WTC11 (cell line): ENCODE measurements around the gene LHPP. TPM values are rescaled to one million over a fixed set of nuclear protein-coding genes. Genes with fewer than 3 reads are reported as not detected.

ENCODE experiments used
- ATAC-seq: fragments of 200-7000 bp; cut with Tn5 transposase; 2 replicates; pipeline ENCODE4 v1.10.0; 2021; ENCODE audit warnings: mild to moderate bottlenecking, moderate library complexity
- CTCF ChIA-PET: fragments of 300-600 bp; sonication (Branson Sonifier 250); formaldehyde crosslinking; loops from one replicate; lab custom pipeline; 2021; ENCODE audit warnings: antibody characterized with exemption; lab: Charles Lee
- POLR2A ChIA-PET: fragments of 350-600 bp; sonication (Branson Sonifier 250); formaldehyde crosslinking; loops from one replicate; lab custom pipeline; 2021; ENCODE audit warnings: antibody characterized with exemption; lab: Charles Lee
- DNase-seq: peaks from one replicate; pipeline ENCODE4 v3.0.0; 2021; ENCODE audit warnings: low spot score
- H3K27ac Mint-ChIP-seq: 2 replicates; pipeline ENCODE4 v1.8.0; 2021; ENCODE audit warnings: mixed read lengths
- H3K27me3 Mint-ChIP-seq: 2 replicates; pipeline ENCODE4 v1.8.0; 2021; ENCODE audit warnings: low read depth, mild to moderate bottlenecking, moderate library complexity, mixed read lengths
- H3K36me3 Mint-ChIP-seq: 2 replicates; pipeline ENCODE4 v1.8.0; 2021; ENCODE audit warnings: mixed read lengths
- H3K4me1 Mint-ChIP-seq: 2 replicates; pipeline ENCODE4 v1.8.0; 2022; ENCODE audit warnings: mixed read lengths
- H3K4me3 Mint-ChIP-seq: 2 replicates; pipeline ENCODE4 v1.8.0; 2021; ENCODE audit warnings: mild to moderate bottlenecking, moderate library complexity, mixed read lengths
- H3K9me3 Mint-ChIP-seq: 2 replicates; pipeline ENCODE4 v1.8.0; 2021; ENCODE audit warnings: mixed read lengths
- AR ChIP-seq: fragments of 250-450 bp; sonication (Bioruptor Pico); IDR thresholded peaks from 2 replicates; pipeline ENCODE4 v1.9.0; 2021; ENCODE audit warnings: mild to moderate bottlenecking
- ATF1 ChIP-seq: sonication (generic); formaldehyde crosslinking; IDR thresholded peaks from 2 replicates; pipeline ENCODE4 v1.8.1; 2023; ENCODE audit warnings: mild to moderate bottlenecking, moderate library complexity, missing genetic modification reagents
- ATF2 ChIP-seq: sonication (generic); formaldehyde crosslinking; IDR thresholded peaks from 2 replicates; pipeline ENCODE4 v1.8.1; 2022; ENCODE audit warnings: low read depth, missing genetic modification reagents, borderline replicate concordance
- CBFB ChIP-seq: sonication (generic); formaldehyde crosslinking; IDR thresholded peaks from 2 replicates; pipeline ENCODE4 v1.8.1; 2022; ENCODE audit warnings: mild to moderate bottlenecking, low read depth, missing genetic modification reagents
- E2F4 ChIP-seq: sonication (generic); formaldehyde crosslinking; IDR thresholded peaks from 2 replicates; pipeline ENCODE4 v1.8.1; 2022; ENCODE audit warnings: low read depth, mild to moderate bottlenecking, moderate library complexity, missing genetic modification reagents, borderline replicate concordance
- E2F5 ChIP-seq: sonication (generic); formaldehyde crosslinking; IDR thresholded peaks from 2 replicates; pipeline ENCODE4 v1.8.1; 2022; ENCODE audit warnings: mild to moderate bottlenecking, moderate library complexity, missing genetic modification reagents
- EMX1 ChIP-seq: fragments of 250-450 bp; sonication (Bioruptor Pico); IDR thresholded peaks from 2 replicates; pipeline ENCODE4 v1.8.0; 2021; ENCODE audit warnings: mild to moderate bottlenecking
- ERG ChIP-seq: fragments of 250-450 bp; sonication (Bioruptor Pico); IDR thresholded peaks from 2 replicates; pipeline ENCODE4 v1.8.0; 2021; ENCODE audit warnings: mild to moderate bottlenecking
- ETV6 ChIP-seq: sonication (generic); formaldehyde crosslinking; IDR thresholded peaks from 2 replicates; pipeline ENCODE4 v1.8.1; 2022; ENCODE audit warnings: mild to moderate bottlenecking, missing genetic modification reagents
- FOXP1 ChIP-seq: sonication (generic); formaldehyde crosslinking; IDR thresholded peaks from 2 replicates; pipeline ENCODE4 v1.8.0; 2022; ENCODE audit warnings: missing genetic modification reagents, mild to moderate bottlenecking, moderate library complexity, borderline replicate concordance
- GTF2I ChIP-seq: fragments of 250-450 bp; sonication (Bioruptor Pico); conservative IDR thresholded peaks from 2 replicates; pipeline ENCODE4 v1.4.0; 2021; ENCODE audit warnings: mild to moderate bottlenecking
- MLX ChIP-seq: sonication (generic); formaldehyde crosslinking; IDR thresholded peaks from 2 replicates; pipeline ENCODE4 v1.8.1; 2023; ENCODE audit warnings: mild to moderate bottlenecking, missing genetic modification reagents, moderate library complexity
- NFATC4 ChIP-seq: fragments of 250-450 bp; sonication (Bioruptor Pico); IDR thresholded peaks from 2 replicates; pipeline ENCODE4 v1.9.0; 2021; ENCODE audit warnings: mild to moderate bottlenecking
- NFE2L1 ChIP-seq: sonication (generic); formaldehyde crosslinking; IDR thresholded peaks from 2 replicates; pipeline ENCODE4 v1.8.1; 2023; ENCODE audit warnings: missing genetic modification reagents
- NFYB ChIP-seq: sonication (generic); formaldehyde crosslinking; conservative IDR thresholded peaks from 2 replicates; pipeline ENCODE4 v1.8.0; 2022; ENCODE audit warnings: low read depth, missing genetic modification reagents
- PRRX2 ChIP-seq: fragments of 250-450 bp; sonication (Bioruptor Pico); IDR thresholded peaks from 2 replicates; pipeline ENCODE4 v1.8.0; 2021; ENCODE audit warnings: mild to moderate bottlenecking
- SMAD3 ChIP-seq: sonication (generic); formaldehyde crosslinking; IDR thresholded peaks from 2 replicates; pipeline ENCODE4 v1.8.0; 2022; ENCODE audit warnings: missing genetic modification reagents, mild to moderate bottlenecking, borderline replicate concordance
- ZBTB43 ChIP-seq: sonication (generic); formaldehyde crosslinking; IDR thresholded peaks from 2 replicates; pipeline ENCODE4 v1.8.1; 2023; ENCODE audit warnings: mild to moderate bottlenecking, missing genetic modification reagents
- ZNF219 ChIP-seq: sonication (generic); formaldehyde crosslinking; IDR thresholded peaks from 2 replicates; pipeline ENCODE4 v1.8.0; 2023; ENCODE audit warnings: missing genetic modification reagents, mild to moderate bottlenecking, borderline replicate concordance
- ZNF396 ChIP-seq: fragments of 250-450 bp; sonication (Bioruptor Pico); IDR thresholded peaks from 2 replicates; pipeline ENCODE4 v1.8.0; 2021; ENCODE audit warnings: mild to moderate bottlenecking, moderate library complexity, borderline replicate concordance
- ZNF416 ChIP-seq: fragments of 250-450 bp; sonication (Bioruptor Pico); IDR thresholded peaks from 2 replicates; pipeline ENCODE4 v1.9.0; 2021; ENCODE audit warnings: mild to moderate bottlenecking, inconsistent platforms
- total RNA-seq: library from RNA; stranded (reverse); gene quantifications from 3 replicates; pipeline ENCODE4 v1.2.3, GENCODE V29; 2021
- TF ChIP-seq, protein P1 (sequence below): fragments of 250-450 bp; sonication (Bioruptor Pico); IDR thresholded peaks from 2 replicates; pipeline ENCODE4 v1.9.0; 2021; ENCODE audit warnings: moderate library complexity, mild to moderate bottlenecking, inconsistent platforms, borderline replicate concordance

The LHPP gene
- total RNA-seq, 1 experiment from 2014 or later: 33.2 TPM

DNA sequence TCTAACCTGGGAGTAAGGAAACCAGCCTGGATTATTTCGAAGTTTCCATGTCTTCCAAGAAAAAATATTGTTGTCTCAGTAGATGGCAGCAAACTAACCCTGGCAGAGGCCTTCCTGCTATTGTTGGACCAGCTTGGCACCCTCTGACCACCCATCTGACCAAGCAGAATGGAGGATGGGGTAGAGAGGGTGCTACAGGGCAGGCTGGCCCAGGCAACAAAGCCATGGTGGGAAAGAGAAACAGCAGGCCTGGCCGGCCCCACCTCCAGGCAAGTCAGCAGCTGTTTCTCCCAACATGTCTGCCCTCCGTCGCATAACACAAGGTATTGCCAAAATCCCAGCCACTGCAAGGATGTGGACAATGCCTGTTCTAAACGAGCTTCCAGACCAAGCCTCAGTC, 187.6 kb downstream of the LHPP start:
- CTCF ChIA-PET: interaction anchor here (0.7 to 1.8 kb wide), 3 partner anchors 22 to 92 kb away, joined by 3 to 9 read pairs (median 3); no protein-coding TSS in a partner anchor
- Mint-ChIP-seq H3K4me3 (no peak overlapping the region), H3K9me3 (no peaks in the 10 kb centered on the region), H3K4me1 (peaks cover 44% of the 10 kb centered on the region), H3K27ac (peak overlapping the region; percentile 10; the same call in 1 of the 2 replicates), H3K36me3 (no peaks in the 10 kb centered on the region), H3K27me3 (no peaks in the 10 kb centered on the region)
- no peak for ATAC-seq
- POLR2A ChIA-PET: no interaction called here
- TF ChIP-seq NFE2L1 (CRISPR knock-in tag): no peak
- no peak for TF ChIP-seq AR (CRISPR knock-in tag)
- no peak for TF ChIP-seq CBFB
- no peak for TF ChIP-seq NFYB (CRISPR knock-in tag)
- TF ChIP-seq E2F4 (CRISPR knock-in tag): no peak
- no peak for TF ChIP-seq E2F5 (CRISPR knock-in tag)
- TF ChIP-seq, all 79 proteins: peak for 0
- DNase-seq: no peak

DNA sequence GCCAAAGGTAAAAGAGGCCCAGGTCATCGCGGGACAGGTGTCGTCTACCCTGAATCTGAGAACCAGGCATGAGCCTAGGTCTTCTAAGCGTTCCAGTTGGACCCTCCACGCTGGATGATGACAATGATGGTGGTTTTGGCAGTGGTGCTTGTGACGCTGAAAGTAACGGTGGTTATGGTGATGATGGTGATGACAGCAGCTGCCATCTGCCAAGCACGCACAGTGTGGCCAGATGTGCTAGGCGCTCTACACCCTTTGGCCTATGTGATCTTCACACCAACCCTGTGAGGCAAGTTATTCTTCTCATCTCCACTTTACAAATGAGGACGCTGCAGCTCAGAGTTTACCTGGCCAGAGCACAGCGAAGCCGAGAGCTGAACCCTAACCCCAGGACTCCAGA, 188.6 kb downstream of the LHPP start:
- Mint-ChIP-seq H3K4me3 (no peak overlapping the region), H3K27ac (peak overlapping the region; percentile 94), H3K9me3 (no peaks in the 10 kb centered on the region), H3K27me3 (no peaks in the 10 kb centered on the region), H3K4me1 (peaks cover 50% of the 10 kb centered on the region), H3K36me3 (no peaks in the 10 kb centered on the region)
- no peak for ATAC-seq
- no peak for DNase-seq
- ChIA-PET POLR2A (no interaction called here), CTCF (interaction anchor here (0.8 to 1.8 kb wide), 4 partner anchors 37 to 91 kb away, joined by 3 to 9 read pairs (median 6); no protein-coding TSS in a partner anchor)
- TF ChIP-seq ZBTB43 (CRISPR knock-in tag) (no peak), ERG (CRISPR knock-in tag) (no peak), ZNF416 (CRISPR knock-in tag) (no peak), EMX1 (CRISPR knock-in tag) (no peak), GTF2I (CRISPR knock-in tag) (no peak), PRRX2 (CRISPR knock-in tag) (no peak), MLX (CRISPR knock-in tag) (no peak), E2F5 (CRISPR knock-in tag) (no peak), ATF2 (no peak), ATF1 (CRISPR knock-in tag) (no peak), ZNF396 (no peak), ETV6 (no peak), NFATC4 (no peak), SMAD3 (CRISPR knock-in tag) (no peak), ZNF219 (CRISPR knock-in tag) (no peak), FOXP1 (no peak)
- TF ChIP-seq, protein P1, sequence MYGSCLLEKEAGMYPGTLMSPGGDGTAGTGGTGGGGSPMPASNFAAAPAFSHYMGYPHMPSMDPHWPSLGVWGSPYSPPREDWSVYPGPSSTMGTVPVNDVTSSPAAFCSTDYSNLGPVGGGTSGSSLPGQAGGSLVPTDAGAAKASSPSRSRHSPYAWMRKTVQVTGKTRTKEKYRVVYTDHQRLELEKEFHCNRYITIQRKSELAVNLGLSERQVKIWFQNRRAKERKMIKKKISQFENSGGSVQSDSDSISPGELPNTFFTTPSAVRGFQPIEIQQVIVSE: no peak
